BLaER1 (cell line): ENCODE results near the gene PRR29.

Source experiments
- H3K27ac ChIP-seq: shearing (Covaris generic); formaldehyde crosslinking; 2 replicates; pipeline ENCODE4 v1.8.1; 2022
- H3K27me3 ChIP-seq: shearing (Covaris generic); formaldehyde crosslinking; 2 replicates; pipeline ENCODE4 v1.8.1; 2022
- H3K36me3 ChIP-seq: shearing (Covaris generic); formaldehyde crosslinking; 2 replicates; pipeline ENCODE4 v1.8.1; 2022
- H3K4me1 ChIP-seq: shearing (Covaris generic); formaldehyde crosslinking; 2 replicates; pipeline ENCODE4 v1.8.1; 2022
- H3K4me2 ChIP-seq: shearing (Covaris generic); formaldehyde crosslinking; 2 replicates; pipeline ENCODE4 v1.8.1; 2022
- H3K4me3 ChIP-seq: shearing (Covaris generic); formaldehyde crosslinking; 2 replicates; pipeline ENCODE4 v1.8.1; 2022
- H3K9ac ChIP-seq: shearing (Covaris generic); formaldehyde crosslinking; 2 replicates; pipeline ENCODE4 v1.8.1; 2022
- H3K9me3 ChIP-seq: shearing (Covaris generic); formaldehyde crosslinking; 2 replicates; pipeline ENCODE4 v1.8.1; 2022
- H4K20me1 ChIP-seq: shearing (Covaris generic); formaldehyde crosslinking; 2 replicates; pipeline ENCODE4 v1.8.1; 2022
- Cebpa-rat ChIP-seq: shearing (Covaris generic); IDR thresholded peaks from 2 replicates; pipeline ENCODE4 v1.8.1; 2022

The PRR29 gene

DNA sequence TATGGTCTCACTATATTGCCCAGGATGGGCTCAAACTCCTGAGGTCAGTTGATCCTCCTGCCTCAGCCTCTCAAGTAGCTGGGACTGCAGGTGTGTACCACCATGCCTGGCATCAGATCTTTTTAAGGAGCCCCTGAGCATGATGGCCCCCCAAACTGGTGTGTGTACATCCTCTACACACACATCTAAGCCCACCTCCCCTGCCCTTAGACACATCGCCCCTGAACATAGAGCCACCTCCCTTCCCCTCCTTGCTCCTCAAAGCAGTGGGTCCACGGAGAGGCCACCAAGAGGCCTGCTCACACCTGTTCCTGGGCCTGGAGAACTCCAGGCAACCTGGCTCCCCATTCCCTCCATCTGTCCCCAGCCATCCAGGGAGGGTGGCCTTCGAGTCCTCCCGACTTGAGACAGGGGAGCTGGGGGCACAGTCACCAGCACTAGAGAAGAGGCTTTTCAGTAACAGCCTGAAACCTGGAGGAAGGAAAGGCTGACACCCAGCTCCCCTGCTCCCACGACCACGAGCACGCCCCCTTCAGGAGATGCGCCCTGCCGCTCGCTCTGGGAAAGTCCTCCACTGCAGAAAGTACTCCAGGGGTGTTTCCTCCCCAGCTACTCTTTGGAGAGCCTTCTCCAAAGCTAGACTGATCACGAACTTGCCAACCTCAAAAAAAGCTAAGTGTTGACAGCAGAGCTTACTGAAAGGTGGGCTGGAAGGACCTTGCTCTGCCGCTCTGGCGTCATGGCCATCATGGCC lies 12.6 kb upstream of the PRR29 start:
- peaks cover 78% of the 10 kb centered on the region for H3K4me1 ChIP-seq
- no peak for TF ChIP-seq Cebpa-rat
- H3K4me3 ChIP-seq, result no peak overlapping the region
- H3K4me2 ChIP-seq, result peak overlapping the region; percentile 90
- H3K9ac ChIP-seq, result no peak overlapping the region
- H4K20me1 ChIP-seq, result no peaks in the 10 kb centered on the region
- H3K27ac ChIP-seq, result peak overlapping the region; percentile 76
- peaks cover 22% of the 10 kb centered on the region for H3K9me3 ChIP-seq
- no peaks in the 10 kb centered on the region for H3K36me3 ChIP-seq
- H3K27me3 ChIP-seq, result no peaks in the 10 kb centered on the region

DNA sequence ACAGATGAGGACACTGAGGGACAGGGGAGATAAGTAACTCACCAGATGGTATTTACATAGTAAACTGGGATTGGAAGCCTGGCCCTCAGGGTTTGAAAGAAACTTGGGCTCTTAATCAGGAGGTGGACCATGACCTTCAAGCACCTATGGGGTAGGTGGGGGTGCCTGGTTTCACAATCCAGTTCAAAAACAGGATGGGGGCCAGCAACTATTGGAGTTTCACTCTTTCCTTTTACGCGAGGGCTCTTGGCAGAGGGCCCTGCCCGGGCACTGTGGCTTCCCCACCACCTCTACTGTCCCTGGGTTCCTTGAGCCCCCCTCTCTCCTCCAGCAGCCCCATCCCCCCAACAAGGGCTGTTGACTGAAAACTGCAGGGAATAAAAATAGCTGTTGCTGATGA lies 11.3 kb upstream of the PRR29 start:
- peak overlapping the region; percentile 90 for H3K4me2 ChIP-seq
- no peaks in the 10 kb centered on the region for H3K27me3 ChIP-seq
- H4K20me1 ChIP-seq, result no peaks in the 10 kb centered on the region
- peak overlapping the region; percentile 78 for H3K27ac ChIP-seq
- H3K9me3 ChIP-seq, result peaks cover 13% of the 10 kb centered on the region
- H3K4me1 ChIP-seq, result peaks cover 90% of the 10 kb centered on the region
- no peak overlapping the region for H3K4me3 ChIP-seq
- no peaks in the 10 kb centered on the region for H3K36me3 ChIP-seq
- H3K9ac ChIP-seq, result peak overlapping the region; percentile 48
- TF ChIP-seq Cebpa-rat, result no peak

DNA sequence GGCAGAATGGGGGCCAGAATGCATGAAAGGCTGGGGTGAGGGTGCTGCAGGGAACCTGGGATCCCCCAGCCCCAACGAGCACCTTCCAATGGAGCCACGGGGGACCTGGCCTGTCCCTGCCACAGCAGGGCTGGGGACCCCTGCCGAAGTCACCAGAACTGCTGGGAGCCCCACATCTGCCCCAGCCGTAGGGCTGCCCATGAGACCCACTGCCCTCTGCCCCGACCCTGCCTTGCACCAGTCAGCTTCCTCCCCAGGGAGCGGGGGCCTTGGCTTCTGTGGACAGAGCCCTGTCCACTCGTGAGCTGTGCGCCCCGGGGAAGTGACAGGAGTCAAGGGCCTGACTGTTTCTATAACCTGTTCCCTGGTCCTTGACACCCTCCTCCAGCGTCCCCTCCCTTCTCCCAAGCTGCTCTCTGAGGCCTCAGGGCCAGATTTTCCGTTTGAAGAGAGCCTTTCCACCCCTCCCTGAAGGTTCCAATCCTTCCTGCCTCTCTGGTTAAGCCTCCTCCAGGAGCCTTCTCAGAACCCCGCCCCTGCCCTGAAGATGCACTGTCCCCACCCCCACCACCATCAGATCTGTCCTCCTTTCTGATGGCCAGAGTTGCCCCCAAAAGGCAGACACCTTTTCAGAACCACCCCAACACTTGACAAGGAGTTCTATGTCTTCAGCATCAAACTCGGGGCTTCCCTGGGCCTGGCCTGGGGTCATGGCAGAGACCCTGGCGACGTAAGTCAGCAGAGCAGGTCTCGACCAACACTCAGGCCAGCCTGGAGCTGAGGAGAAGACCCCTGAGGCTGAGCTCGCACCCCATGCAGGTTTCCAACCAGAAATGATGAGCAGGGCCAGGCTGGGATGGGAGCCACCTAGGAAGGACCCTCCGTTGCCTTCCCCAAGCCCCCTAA lies 10.7 kb upstream of the PRR29 start:
- H4K20me1 ChIP-seq, result no peaks in the 10 kb centered on the region
- H3K4me3 ChIP-seq, result no peak overlapping the region
- peaks cover 96% of the 10 kb centered on the region for H3K4me1 ChIP-seq
- H3K4me2 ChIP-seq, result peak overlapping the region; percentile 90
- H3K9me3 ChIP-seq, result peaks cover 7% of the 10 kb centered on the region
- peak overlapping the region; percentile 78 for H3K27ac ChIP-seq
- peak overlapping the region; percentile 48 for H3K9ac ChIP-seq
- no peak for TF ChIP-seq Cebpa-rat
- H3K36me3 ChIP-seq, result no peaks in the 10 kb centered on the region
- no peaks in the 10 kb centered on the region for H3K27me3 ChIP-seq

DNA sequence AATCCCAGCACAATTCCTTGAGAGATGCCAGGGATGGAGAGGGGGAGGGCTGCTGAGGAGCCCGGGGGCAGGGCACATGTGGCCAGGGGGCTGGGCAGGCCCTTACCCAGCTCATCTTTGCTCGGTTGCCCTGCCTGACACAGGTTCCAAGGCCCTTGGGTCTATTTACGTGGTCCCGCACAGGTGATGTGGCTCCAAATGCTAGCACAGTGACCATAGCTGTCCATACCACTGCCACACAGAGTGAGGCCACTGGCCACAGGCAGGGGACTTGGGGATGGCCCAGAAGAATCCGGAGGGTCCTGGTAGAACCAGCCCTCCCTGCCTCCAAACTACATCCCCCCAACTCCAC lies 10.0 kb upstream of the PRR29 start:
- no peak overlapping the region for H3K4me3 ChIP-seq
- H3K4me1 ChIP-seq, result peaks cover 97% of the 10 kb centered on the region
- peak overlapping the region; percentile 90 for H3K4me2 ChIP-seq
- H3K27me3 ChIP-seq, result no peaks in the 10 kb centered on the region
- H3K36me3 ChIP-seq, result no peaks in the 10 kb centered on the region
- peaks cover under 1% of the 10 kb centered on the region; the same call in 1 of the 2 replicates for H3K9me3 ChIP-seq
- peak overlapping the region; percentile 78 for H3K27ac ChIP-seq
- no peak for TF ChIP-seq Cebpa-rat
- H4K20me1 ChIP-seq, result no peaks in the 10 kb centered on the region
- no peak overlapping the region; the same call in 1 of the 2 replicates for H3K9ac ChIP-seq

DNA sequence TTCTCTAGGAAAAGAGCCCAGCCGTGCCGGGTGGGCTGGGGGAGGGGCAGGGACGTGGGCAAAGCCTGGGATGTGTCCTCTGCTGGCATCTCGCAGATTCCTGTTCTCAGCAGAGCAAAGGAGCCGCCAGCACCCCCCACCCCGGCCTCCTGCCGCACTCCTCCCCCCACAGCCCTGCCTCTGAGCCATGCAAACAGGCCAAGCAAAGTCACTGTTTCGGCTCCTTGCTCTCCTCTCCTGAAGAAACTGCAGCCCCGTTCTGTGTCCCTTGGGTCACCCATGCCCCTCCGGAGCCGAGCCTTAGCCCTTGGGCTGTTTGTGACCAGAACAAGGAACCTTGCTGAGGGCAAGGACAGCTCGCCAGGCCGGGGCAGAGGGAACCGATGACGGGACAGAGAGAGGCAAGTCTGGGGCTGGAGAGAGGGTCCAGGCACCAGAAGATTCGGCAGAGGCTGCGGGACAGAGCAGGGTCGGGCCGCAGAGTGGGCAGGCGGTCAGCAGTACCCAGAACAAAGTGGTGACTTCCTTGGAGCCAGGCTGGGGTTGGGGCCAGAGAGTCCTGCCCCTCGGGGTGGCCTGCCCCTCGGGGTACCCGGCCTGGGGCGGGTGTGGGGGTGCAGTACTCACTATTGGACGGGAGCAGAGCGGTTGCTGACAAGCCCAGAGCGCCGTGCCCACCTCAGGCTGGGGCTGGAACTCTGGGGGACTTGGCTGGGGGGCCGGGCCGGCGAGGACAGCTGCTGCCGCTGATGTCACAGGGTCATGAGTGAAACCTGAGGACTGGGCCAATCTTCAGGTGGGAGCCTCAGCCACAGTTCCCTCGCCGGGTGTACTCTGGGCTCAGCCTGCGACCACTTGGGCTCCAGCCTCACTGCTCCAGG lies 9.2 kb upstream of the PRR29 start:
- no peak for TF ChIP-seq Cebpa-rat
- peaks cover 94% of the 10 kb centered on the region for H3K4me1 ChIP-seq
- H3K36me3 ChIP-seq, result no peaks in the 10 kb centered on the region
- H4K20me1 ChIP-seq, result no peaks in the 10 kb centered on the region
- H3K27me3 ChIP-seq, result no peaks in the 10 kb centered on the region
- H3K4me2 ChIP-seq, result peak overlapping the region; percentile 90
- H3K4me3 ChIP-seq, result no peak overlapping the region
- peak overlapping the region; percentile 88 for H3K27ac ChIP-seq
- H3K9ac ChIP-seq, result peak overlapping the region; percentile 59; the same call in 1 of the 2 replicates
- no peaks in the 10 kb centered on the region for H3K9me3 ChIP-seq

DNA sequence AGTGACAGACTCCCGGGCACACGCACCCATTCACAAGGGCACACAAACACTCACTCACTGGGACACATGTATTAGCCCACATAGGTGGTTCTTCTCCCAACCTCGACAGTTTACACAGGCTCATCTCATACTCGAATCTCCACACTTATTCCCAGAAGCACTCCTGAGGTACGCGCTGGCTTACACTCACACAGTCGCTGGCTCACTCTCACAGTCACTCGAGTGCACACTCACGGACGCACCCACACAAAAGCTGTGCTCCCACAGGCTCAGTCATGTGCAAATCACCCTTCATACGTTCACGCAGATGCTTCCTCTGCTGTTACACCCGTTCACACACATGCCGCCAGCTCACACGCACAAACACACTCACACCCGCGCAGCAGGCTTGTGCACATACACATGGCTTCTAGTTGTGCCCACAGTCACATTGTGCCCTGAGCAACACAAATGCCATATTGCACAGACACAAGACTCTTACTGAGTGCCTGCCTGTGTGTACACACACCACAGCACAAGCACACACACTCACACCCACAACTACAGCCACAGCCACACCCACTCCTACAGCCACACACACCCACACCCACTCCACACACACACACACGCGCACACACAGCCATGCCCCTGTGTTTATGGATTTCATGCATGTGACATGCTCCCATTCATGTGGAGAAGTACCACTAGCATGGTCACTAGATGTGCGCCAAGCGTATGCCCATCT lies 8.4 kb upstream of the PRR29 start:
- H3K4me1 ChIP-seq, result peaks cover 94% of the 10 kb centered on the region
- H4K20me1 ChIP-seq, result no peaks in the 10 kb centered on the region
- H3K27me3 ChIP-seq, result no peaks in the 10 kb centered on the region
- no peak overlapping the region for H3K4me3 ChIP-seq
- H3K4me2 ChIP-seq, result peak overlapping the region; percentile 90
- no peaks in the 10 kb centered on the region for H3K36me3 ChIP-seq
- no peaks in the 10 kb centered on the region for H3K9me3 ChIP-seq
- peak overlapping the region; percentile 59; the same call in 1 of the 2 replicates for H3K9ac ChIP-seq
- no peak for TF ChIP-seq Cebpa-rat
- H3K27ac ChIP-seq, result peak overlapping the region; percentile 88

DNA sequence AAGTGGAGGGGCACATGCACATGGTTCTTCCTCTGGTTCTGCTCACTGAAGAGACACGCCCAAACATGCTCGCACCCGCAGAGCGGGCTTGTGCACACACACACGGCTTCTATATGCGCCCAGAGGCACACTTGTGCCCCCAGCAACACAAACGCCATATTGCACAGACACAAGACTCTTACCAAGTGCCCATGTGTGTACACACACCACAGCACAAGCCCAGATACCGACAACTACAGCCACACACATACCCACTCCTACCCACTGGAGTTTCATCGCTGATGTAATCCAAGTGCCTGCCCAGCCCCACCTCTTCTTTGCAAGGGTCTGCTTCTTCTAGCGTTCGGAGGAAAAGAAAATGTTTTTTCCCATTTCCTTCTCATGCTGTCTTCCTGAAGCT lies 6.5 kb upstream of the PRR29 start:
- H4K20me1 ChIP-seq, result no peaks in the 10 kb centered on the region
- H3K27ac ChIP-seq, result peak overlapping the region; percentile 49
- H3K9ac ChIP-seq, result no peak overlapping the region
- H3K27me3 ChIP-seq, result no peaks in the 10 kb centered on the region
- peaks cover 85% of the 10 kb centered on the region for H3K4me1 ChIP-seq
- H3K9me3 ChIP-seq, result no peaks in the 10 kb centered on the region
- no peak overlapping the region for H3K4me3 ChIP-seq
- H3K36me3 ChIP-seq, result no peaks in the 10 kb centered on the region
- no peak for TF ChIP-seq Cebpa-rat
- H3K4me2 ChIP-seq, result peak overlapping the region; percentile 58

DNA sequence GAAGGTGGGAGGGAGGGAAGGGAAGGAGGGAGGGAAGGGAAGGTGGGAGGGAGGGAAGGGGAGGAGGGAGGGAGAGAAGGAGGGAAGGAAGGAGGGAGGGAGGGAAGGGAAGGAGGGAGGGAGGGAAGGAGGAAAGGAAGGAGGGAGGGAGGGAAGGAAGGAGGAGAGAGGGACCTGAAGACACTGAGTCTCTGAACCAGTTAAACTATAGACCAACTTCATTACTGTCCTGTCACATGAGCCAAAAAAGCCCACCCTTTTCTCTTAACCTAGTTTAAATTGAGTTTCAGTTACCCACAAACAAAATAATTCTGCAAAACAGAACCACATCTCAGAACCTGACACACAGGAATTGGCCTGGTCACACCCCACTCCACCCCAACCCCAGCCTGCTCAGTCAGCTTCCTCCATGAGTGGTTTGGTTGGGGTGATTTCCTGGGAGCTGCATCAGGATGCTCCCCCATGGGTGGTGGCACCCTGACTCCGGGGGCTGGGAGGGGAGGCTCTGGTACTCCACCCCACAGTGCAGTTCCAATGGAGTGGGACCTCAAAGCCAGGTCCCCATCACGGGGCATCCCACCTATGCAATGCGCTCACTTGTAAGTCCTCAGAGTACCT lies 4.7 kb upstream of the PRR29 start:
- Histone ChIP-seq H4K20me1 (no peaks in the 10 kb centered on the region), H3K36me3 (no peaks in the 10 kb centered on the region), H3K9ac (no peak overlapping the region), H3K4me3 (no peak overlapping the region), H3K4me1 (peaks cover 79% of the 10 kb centered on the region), H3K27ac (no peak overlapping the region), H3K4me2 (peak overlapping the region; percentile 42; the same call in 1 of the 2 replicates), H3K9me3 (no peaks in the 10 kb centered on the region), H3K27me3 (no peaks in the 10 kb centered on the region)
- TF ChIP-seq Cebpa-rat, result no peak
